ENCODE measurements around the gene PAPSS2.
A peak's percentile ranks its signal among the peaks of the same experiment; 100 is the strongest.

Gene PAPSS2

DNA sequence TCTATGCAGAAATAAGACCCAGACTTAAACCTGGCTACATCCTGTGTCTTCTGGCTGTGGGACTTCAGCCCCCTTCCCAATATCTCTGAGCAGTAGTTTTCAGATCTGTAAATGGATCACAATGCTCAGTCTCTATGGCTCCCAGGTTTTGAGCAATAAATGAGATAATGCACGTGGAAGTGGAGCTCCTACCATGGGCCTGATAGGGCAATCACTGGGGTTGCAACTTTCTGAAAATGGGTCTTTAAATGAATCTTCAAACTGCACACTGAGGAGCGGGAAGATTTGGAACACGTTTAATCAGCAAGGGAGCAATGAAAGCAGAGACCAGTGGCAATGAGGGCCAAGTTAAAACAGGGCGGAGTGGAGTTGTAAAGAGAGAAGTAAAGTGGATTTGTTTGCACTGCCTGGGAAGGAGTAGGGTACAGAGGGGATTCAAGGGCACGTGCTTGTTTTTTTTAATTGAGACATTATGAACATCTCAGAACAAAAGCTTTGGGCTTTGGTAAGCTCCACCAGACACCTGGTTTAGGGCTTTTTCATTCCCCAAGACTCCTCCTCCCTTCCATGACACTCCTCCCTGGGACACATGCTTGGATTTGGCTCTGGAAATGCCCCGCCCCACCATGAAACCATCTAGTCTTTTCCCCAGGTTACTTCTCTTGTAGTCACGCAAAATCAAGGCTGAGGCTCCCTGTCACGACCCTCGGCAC, 42.7 kb downstream of the PAPSS2 start:
- H3K27ac Mint-ChIP-seq: no peak overlapping the region
- H3K9me3 Mint-ChIP-seq: no peaks in the 10 kb centered on the region
- H3K4me3 Mint-ChIP-seq: no peak overlapping the region
- H3K36me3 Mint-ChIP-seq: no peaks in the 10 kb centered on the region
- H3K27me3 Mint-ChIP-seq: peaks cover 9% of the 10 kb centered on the region
- H3K4me1 Mint-ChIP-seq: no peaks in the 10 kb centered on the region
- ATAC-seq: no peak

DNA sequence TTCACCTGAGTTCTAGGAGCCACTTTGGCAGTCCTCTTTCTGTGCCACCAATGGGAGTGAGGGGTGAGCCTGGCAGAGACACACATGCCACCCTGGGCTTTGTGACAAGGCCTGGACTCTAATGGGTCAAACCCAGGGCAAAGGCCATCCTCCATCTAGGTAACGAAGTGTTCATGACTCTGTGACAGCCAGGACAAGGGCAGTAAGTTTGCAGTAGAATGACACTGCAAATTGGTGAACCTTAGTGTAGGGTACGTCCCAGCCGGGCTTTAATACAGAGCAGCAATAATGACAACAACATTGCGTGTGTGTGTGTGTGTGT, 43.3 kb downstream of the PAPSS2 start:
- no peaks in the 10 kb centered on the region for H3K9me3 Mint-ChIP-seq
- no peaks in the 10 kb centered on the region for H3K36me3 Mint-ChIP-seq
- peaks cover 14% of the 10 kb centered on the region for H3K27me3 Mint-ChIP-seq
- no peak overlapping the region for H3K27ac Mint-ChIP-seq
- H3K4me1 Mint-ChIP-seq: no peaks in the 10 kb centered on the region
- H3K4me3 Mint-ChIP-seq: no peak overlapping the region
- peak; percentile 20 for ATAC-seq

DNA sequence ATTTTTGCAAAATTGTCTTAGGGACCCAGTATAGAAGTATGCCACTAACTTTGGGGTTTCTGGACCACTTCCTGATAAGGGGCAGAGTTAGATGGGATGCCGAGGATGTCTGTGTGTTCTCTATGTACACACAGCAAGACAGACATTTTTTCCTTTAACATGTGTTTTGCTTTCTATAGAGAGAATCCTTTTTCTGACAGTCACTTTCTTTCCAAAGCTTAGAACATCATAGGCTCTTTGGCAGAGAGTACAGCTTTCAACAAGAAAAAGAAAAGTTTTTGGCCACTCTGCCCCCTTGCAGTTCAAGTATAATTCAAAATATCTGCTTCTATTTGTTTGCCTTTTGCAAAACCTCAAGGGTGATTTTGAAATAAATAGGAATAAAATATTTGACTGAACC, 44.1 kb downstream of the PAPSS2 start:
- H3K4me3 Mint-ChIP-seq: no peak overlapping the region
- H3K27me3 Mint-ChIP-seq: peaks cover 18% of the 10 kb centered on the region
- no peak overlapping the region for H3K27ac Mint-ChIP-seq
- H3K36me3 Mint-ChIP-seq: no peaks in the 10 kb centered on the region
- no peaks in the 10 kb centered on the region for H3K9me3 Mint-ChIP-seq
- H3K4me1 Mint-ChIP-seq: no peaks in the 10 kb centered on the region
- no peak for ATAC-seq

DNA sequence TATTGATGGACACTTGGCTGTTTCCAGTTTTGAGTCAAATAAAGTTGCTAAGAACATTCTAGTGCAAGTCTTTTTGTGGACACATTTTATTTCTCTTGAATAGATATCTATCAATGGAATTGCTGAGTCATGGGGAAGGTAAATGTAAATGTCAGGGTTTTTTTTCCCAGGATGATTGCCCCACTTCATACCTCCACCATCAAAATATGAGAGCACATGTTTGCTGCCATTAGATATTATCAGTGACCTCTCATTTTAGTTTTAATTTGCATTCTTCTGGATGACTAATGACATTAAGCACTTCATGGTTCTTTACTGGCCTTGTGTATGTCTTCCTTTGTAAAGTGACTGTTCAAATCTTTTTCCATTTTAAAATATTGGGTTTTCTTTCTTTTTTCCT, 45.7 kb downstream of the PAPSS2 start:
- Mint-ChIP-seq H3K9me3 (no peaks in the 10 kb centered on the region), H3K27me3 (peaks cover 18% of the 10 kb centered on the region), H3K4me3 (no peak overlapping the region), H3K36me3 (no peaks in the 10 kb centered on the region), H3K4me1 (no peaks in the 10 kb centered on the region), H3K27ac (no peak overlapping the region)
- ATAC-seq: no peak

DNA sequence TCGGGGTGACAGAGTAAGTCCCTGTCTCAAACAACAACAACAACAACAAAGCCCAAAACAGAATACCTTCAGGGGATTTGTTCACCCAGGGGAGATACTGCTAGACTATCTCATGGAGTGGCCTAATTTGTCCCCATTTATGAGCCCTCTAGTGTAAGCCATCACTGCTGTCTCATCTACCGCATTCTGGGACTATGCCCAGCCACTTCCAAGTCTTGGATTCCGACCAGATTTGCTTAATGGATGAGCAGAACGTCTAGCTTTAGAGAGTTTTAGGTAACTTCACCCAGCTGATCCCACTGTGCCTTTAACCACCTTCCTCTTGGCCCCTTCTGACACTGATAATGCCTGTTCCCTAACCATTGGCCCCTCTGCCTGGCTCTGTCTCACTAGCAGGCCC, 47.1 kb downstream of the PAPSS2 start:
- no peak overlapping the region for H3K4me3 Mint-ChIP-seq
- ATAC-seq: no peak
- H3K4me1 Mint-ChIP-seq: no peaks in the 10 kb centered on the region
- no peaks in the 10 kb centered on the region for H3K9me3 Mint-ChIP-seq
- no peak overlapping the region for H3K27ac Mint-ChIP-seq
- H3K27me3 Mint-ChIP-seq: peaks cover 9% of the 10 kb centered on the region
- H3K36me3 Mint-ChIP-seq: no peaks in the 10 kb centered on the region

DNA sequence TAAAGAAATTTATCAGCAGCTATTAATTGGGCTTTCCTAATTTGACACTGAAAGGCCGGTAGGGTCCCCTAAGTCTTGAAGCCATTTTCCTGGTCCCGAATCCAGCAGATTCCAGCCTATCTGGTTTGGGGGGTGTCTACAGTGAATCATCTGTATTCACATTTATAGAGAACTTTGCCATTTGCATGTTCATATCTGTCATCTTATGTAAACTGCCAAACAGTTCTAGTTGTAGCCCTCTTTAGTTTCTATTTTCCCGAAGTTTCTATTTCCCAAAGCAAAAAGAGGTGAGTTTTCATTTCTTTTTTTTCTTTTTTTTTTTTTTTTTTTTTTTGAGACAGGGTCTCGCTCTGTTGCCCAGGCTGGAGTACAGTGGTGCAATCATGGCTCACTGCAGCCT, 47.6 kb downstream of the PAPSS2 start:
- no peak for ATAC-seq
- no peaks in the 10 kb centered on the region for H3K36me3 Mint-ChIP-seq
- H3K4me1 Mint-ChIP-seq: no peaks in the 10 kb centered on the region
- H3K4me3 Mint-ChIP-seq: no peak overlapping the region
- H3K27me3 Mint-ChIP-seq: peaks cover 9% of the 10 kb centered on the region
- H3K27ac Mint-ChIP-seq: no peak overlapping the region
- H3K9me3 Mint-ChIP-seq: no peaks in the 10 kb centered on the region

DNA sequence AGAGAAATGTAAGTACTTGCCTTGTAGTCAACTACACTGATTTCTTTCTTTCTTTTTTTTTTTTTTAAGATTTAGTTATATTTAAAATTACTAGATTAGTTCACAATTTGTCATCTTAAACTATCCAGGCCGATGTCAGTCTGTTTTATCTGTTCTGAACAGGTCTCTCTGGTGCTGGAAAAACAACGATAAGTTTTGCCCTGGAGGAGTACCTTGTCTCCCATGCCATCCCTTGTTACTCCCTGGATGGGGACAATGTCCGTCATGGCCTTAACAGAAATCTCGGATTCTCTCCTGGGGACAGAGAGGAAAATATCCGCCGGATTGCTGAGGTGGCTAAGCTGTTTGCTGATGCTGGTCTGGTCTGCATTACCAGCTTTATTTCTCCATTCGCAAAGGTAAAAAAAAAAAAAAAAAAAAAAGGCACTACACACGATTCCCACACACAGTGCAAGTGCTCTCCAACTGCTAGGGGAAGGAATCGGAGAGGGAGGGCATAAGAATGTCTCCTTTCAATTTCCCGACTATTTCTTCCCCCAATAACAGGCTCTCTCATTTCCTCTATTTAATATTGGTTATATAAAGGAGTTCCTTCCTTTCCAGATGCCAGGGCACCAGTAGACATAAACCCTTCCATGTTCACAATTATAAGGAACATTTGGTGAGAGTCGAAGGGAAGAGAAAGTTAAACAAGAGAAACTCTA, 53.4 kb downstream of the PAPSS2 start:
- Mint-ChIP-seq H3K36me3 (no peaks in the 10 kb centered on the region), H3K27ac (no peak overlapping the region), H3K4me1 (peaks cover 2% of the 10 kb centered on the region)

DNA sequence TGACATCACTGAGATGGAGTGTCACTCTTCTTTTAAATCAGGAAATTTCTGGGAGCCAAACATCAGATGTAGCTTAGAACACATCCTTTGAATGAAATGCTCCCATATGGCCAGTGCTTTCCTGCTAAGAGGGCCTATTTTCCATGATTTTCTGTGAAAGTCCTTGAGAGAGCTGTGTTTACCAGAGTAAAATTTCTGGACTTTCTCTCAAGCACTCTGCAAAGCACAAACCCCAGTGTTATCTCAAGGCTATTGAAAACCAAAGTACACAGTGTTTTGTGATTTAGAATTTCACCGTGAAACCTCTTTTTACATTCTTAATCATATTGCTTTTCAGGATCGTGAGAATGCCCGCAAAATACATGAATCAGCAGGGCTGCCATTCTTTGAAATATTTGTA, 54.0 kb downstream of the PAPSS2 start:
- Mint-ChIP-seq H3K27me3 (no peaks in the 10 kb centered on the region), H3K36me3 (no peaks in the 10 kb centered on the region), H3K27ac (no peak overlapping the region), H3K4me3 (no peak overlapping the region), H3K4me1 (peaks cover 8% of the 10 kb centered on the region), H3K9me3 (no peaks in the 10 kb centered on the region)
- no peak for ATAC-seq

More for the DNA sequence above, 53.4 kb downstream of the PAPSS2 start:
- Mint-ChIP-seq H3K27me3 (peaks cover 3% of the 10 kb centered on the region), H3K9me3 (no peaks in the 10 kb centered on the region), H3K4me3 (no peak overlapping the region)
- no peak for ATAC-seq

DNA sequence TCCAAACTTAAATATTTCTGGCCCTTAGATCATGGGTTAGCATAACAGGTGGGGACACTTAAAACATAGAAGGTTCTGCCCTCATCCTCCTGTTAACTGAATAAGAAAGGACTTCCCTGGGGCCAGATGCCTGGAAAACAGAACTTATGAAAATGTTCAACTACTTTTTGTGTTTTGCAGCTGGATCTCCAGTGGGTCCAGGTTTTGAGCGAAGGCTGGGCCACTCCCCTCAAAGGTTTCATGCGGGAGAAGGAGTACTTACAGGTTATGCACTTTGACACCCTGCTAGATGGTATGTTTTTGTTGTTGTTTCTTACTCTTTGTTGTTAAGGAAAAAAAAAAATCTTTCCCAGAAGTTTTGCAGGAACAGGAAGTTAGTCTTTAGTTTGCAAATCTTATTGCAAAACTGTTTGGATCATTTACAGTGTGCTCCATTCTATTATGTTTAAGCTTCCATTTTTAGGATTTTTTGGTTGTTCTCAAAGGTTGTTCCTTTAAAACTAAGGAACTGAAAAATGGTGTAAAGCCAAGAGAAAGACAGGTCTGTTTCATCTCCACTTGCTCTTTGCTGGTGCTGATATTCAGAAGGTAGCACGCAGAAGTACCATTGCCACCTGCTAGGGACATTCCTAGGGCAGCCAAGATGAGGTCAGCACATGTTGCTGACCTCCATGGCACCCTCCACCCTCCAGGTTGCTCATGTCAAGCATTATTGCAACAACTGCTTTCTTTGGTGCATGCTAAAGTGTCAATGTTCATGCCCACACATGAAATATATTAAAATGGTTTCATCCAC, 56.1 kb downstream of the PAPSS2 start:
- no peaks in the 10 kb centered on the region for H3K36me3 Mint-ChIP-seq
- no peaks in the 10 kb centered on the region for H3K27me3 Mint-ChIP-seq
- H3K4me3 Mint-ChIP-seq: no peak overlapping the region
- no peak for ATAC-seq
- no peaks in the 10 kb centered on the region for H3K9me3 Mint-ChIP-seq
- H3K4me1 Mint-ChIP-seq: peaks cover 8% of the 10 kb centered on the region
- H3K27ac Mint-ChIP-seq: no peak overlapping the region

DNA sequence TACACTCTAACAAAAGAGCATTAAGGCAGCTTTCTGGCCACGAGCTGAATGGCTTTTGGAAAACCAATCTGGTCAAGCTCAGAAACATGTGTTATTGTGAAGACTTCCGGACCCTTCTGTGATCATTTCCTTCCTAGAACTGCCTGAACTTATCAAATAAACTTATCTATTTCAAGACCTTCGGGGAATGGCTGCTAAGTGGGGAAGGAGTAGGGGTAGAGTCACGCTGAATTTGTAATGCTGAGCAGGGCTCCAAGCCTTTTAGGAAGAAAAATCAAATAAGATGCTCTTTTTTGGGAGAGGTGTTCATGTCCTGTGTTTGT, 56.6 kb downstream of the PAPSS2 start:
- H3K36me3 Mint-ChIP-seq: no peaks in the 10 kb centered on the region
- H3K4me3 Mint-ChIP-seq: no peak overlapping the region
- no peaks in the 10 kb centered on the region for H3K27me3 Mint-ChIP-seq
- no peaks in the 10 kb centered on the region for H3K9me3 Mint-ChIP-seq
- no peak for ATAC-seq
- H3K4me1 Mint-ChIP-seq: peaks cover 8% of the 10 kb centered on the region
- H3K27ac Mint-ChIP-seq: no peak overlapping the region

DNA sequence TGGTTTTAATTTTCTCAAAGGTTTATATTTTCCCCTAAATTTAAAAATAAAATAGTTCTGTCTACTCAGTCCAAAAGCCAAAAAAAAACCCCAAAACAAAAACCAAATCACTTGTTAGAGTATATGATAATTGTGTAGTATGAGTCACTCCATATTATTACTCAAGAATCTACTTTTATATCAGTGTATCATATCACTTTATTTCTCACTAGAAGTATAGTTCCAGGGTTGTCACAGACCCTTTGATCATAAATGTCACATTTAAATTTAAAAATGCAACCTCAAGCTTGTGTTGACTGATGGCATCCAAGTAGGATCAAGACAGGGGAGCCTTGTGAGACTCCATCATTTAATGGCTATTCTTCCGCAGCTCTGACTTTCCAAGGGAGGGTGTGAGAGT, 61.0 kb downstream of the PAPSS2 start:
- H3K9me3 Mint-ChIP-seq: no peaks in the 10 kb centered on the region
- H3K27me3 Mint-ChIP-seq: no peaks in the 10 kb centered on the region
- peaks cover 8% of the 10 kb centered on the region for H3K4me1 Mint-ChIP-seq
- no peak overlapping the region for H3K27ac Mint-ChIP-seq
- H3K4me3 Mint-ChIP-seq: no peak overlapping the region
- H3K36me3 Mint-ChIP-seq: no peaks in the 10 kb centered on the region
- ATAC-seq: no peak

DNA sequence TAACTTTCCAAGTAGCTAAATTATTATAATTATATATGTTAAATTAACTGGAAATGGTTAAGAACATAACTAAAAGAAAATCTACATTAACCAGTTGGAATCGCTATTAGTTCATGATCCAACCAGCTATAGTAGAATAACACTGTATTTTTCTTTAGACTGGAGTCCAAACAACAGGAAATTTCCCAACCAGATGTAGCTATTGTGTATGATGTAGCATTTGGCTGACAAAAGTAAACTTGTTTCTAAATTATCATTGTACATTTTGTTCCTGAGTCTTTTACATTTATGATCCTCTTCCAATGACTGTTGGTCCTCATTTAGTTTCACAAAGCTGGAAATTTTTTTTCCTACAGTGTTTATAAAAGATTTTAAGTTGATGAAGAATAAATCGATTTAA, 62.1 kb downstream of the PAPSS2 start:
- H3K4me1 Mint-ChIP-seq: peaks cover 8% of the 10 kb centered on the region
- no peak overlapping the region for H3K27ac Mint-ChIP-seq
- no peaks in the 10 kb centered on the region for H3K36me3 Mint-ChIP-seq
- no peaks in the 10 kb centered on the region for H3K27me3 Mint-ChIP-seq
- H3K4me3 Mint-ChIP-seq: no peak overlapping the region
- no peak for ATAC-seq
- no peaks in the 10 kb centered on the region for H3K9me3 Mint-ChIP-seq

DNA sequence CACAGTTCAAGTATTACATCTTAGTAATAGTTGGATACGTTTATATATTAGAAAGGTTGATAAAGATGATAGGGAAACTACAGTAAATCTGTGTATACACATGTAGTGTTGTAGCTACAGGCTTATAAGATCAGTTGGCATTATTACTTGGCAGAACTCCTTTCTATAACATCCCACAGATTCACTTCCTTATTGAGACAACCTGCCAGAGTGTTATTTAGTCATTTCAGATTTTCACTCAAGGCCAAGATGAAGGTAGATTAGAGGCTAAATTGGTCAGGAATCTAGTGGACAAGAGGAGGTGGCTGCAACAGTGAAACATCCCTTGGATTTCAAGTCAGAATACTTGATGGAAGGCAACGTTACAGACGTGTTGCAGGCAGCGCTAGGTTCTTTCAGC, 63.0 kb downstream of the PAPSS2 start:
- Mint-ChIP-seq H3K27ac (no peak overlapping the region), H3K9me3 (no peaks in the 10 kb centered on the region), H3K4me1 (peaks cover 8% of the 10 kb centered on the region), H3K4me3 (no peak overlapping the region), H3K36me3 (no peaks in the 10 kb centered on the region), H3K27me3 (no peaks in the 10 kb centered on the region)
- ATAC-seq: no peak

DNA sequence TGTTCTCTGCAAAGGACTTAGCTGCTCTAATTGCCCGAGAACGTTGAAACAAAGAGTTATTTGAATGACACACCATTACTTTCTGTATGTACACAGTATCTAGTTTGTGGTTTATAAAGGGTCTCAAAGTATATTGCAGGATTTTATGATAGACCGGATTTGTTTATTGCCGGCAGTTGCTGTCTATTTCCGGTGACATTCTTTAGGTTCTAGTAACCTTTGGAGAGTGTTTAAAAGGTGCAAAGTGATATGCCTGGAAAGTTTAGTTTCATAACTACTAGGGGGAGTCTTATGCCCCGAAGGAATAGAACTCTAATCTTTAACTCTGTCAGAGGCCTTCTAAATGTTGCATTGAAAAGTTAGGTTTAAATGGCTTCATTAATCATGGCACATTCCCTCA, 63.8 kb downstream of the PAPSS2 start:
- no peak for ATAC-seq
- H3K4me3 Mint-ChIP-seq: no peak overlapping the region
- no peak overlapping the region for H3K27ac Mint-ChIP-seq
- no peaks in the 10 kb centered on the region for H3K9me3 Mint-ChIP-seq
- H3K4me1 Mint-ChIP-seq: peaks cover under 1% of the 10 kb centered on the region
- H3K36me3 Mint-ChIP-seq: no peaks in the 10 kb centered on the region
- no peaks in the 10 kb centered on the region for H3K27me3 Mint-ChIP-seq

DNA sequence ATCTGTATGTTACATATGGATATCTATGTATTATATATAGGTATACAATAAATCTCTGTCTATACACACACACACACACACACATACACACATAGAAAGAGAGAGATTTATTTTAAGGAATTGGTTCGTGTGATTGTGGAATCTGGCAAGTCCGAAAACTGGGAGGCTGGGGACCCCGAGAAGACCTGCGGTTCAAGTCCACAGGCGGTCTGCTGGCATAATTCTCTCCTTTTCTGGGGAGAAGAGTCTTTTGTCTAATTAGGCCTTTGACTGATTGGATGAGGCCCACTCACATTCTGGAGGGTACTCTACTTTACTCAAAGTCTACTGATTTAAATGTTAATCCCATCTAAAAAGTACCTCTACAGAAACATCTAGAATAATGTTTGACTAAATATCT, 65.1 kb downstream of the PAPSS2 start:
- Mint-ChIP-seq H3K9me3 (no peaks in the 10 kb centered on the region), H3K4me3 (no peak overlapping the region), H3K27ac (no peak overlapping the region), H3K4me1 (no peaks in the 10 kb centered on the region), H3K36me3 (no peaks in the 10 kb centered on the region), H3K27me3 (no peaks in the 10 kb centered on the region)
- ATAC-seq: no peak

DNA sequence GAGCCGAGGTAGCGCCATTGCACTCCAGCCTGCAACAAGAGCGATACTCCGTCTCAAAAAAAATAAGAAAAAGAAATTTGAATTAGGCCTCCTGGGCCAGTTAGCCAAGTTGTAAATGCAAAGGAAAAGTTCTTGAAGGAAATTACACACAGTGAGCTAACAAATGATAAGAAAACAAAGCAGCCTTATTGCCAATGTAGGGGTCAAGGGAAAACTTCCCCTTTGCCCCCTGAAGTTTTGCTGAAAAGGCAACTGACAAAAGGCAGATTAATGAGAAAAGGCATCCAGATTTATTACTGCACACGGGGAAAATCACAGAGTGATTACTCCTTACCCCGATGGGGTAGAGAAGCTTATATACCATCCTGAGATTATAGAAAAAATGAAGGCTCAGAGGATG, 70.3 kb downstream of the PAPSS2 start:
- Mint-ChIP-seq H3K27ac (no peak overlapping the region), H3K36me3 (no peaks in the 10 kb centered on the region), H3K27me3 (peaks cover 3% of the 10 kb centered on the region), H3K4me3 (no peak overlapping the region), H3K4me1 (no peaks in the 10 kb centered on the region), H3K9me3 (no peaks in the 10 kb centered on the region)
- ATAC-seq: no peak
